Fibroblast of lung (primary cell): ENCODE data around the gene PRKCQ. TPM values are rescaled to one million over a fixed set of nuclear protein-coding genes. Genes with fewer than 3 reads are reported as not detected.

ENCODE experiments used
- DNase-seq, 2 donors: peaks; one replicate each; pipeline versions ENCODE4 v3.0.0 to v3.0.0-alpha.2; 2010; ENCODE audit warnings: low read depth in 2 of 2
- H2AFZ ChIP-seq: 2 replicates; pipeline ENCODE4 v1.5.1; 2012; ENCODE audit warnings: low read length, control low read depth, inconsistent platforms
- H3K27ac ChIP-seq: 2 replicates; pipeline ENCODE4 v1.5.1; 2011; ENCODE audit warnings: low read length, control low read depth; ENCODE audit not compliant: insufficient read depth
- H3K27me3 ChIP-seq: 2 replicates; pipeline ENCODE4 v1.5.1; 2011; ENCODE audit warnings: mild to moderate bottlenecking, low read length; ENCODE audit not compliant: control insufficient read depth, insufficient read depth
- H3K36me3 ChIP-seq: 2 replicates; pipeline ENCODE4 v1.5.1; 2011; ENCODE audit warnings: low read length; ENCODE audit not compliant: control insufficient read depth, insufficient read depth
- H3K4me1 ChIP-seq: 2 replicates; pipeline ENCODE4 v1.5.1; 2011; ENCODE audit warnings: low read length; ENCODE audit not compliant: control insufficient read depth, insufficient read depth; ENCODE audit errors: extremely low read depth
- H3K4me2 ChIP-seq: 2 replicates; pipeline ENCODE4 v1.5.1; 2011; ENCODE audit warnings: low read length, control low read depth; ENCODE audit not compliant: insufficient read depth; ENCODE audit errors: extremely low read depth
- H3K4me3 ChIP-seq, 4 experiments: fragments of 200-600 bp in 1 of 4; sonication (generic) in 1 of 4; replicated peaks in 1 of 4; 2 replicates each; pipeline ENCODE4 v1.5.1; 2011 to 2016; ENCODE audit warnings: low read length in 4 of 4, low read depth in 3 of 4, mild to moderate bottlenecking in 3 of 4, control low read depth in 2 of 4, inconsistent platforms in 1 of 4, mixed read lengths in 1 of 4; ENCODE audit not compliant: insufficient read depth in 1 of 4; ENCODE audit errors: control extremely low read depth in 1 of 4
- H3K79me2 ChIP-seq: 2 replicates; pipeline ENCODE4 v1.5.1; 2012; ENCODE audit warnings: mild to moderate bottlenecking, low read length, inconsistent platforms; ENCODE audit not compliant: control insufficient read depth, insufficient read depth
- H3K9ac ChIP-seq: 2 replicates; pipeline ENCODE4 v1.5.1; 2011; ENCODE audit warnings: mild to moderate bottlenecking, low read length, control low read depth; ENCODE audit not compliant: insufficient read depth
- H3K9me3 ChIP-seq: 2 replicates; pipeline ENCODE4 v1.5.1; 2012; ENCODE audit warnings: low read depth, low read length; ENCODE audit not compliant: control insufficient read depth, insufficient read depth
- H4K20me1 ChIP-seq: 2 replicates; pipeline ENCODE4 v1.5.1; 2011; ENCODE audit warnings: low read length; ENCODE audit not compliant: control insufficient read depth, insufficient read depth; ENCODE audit errors: extremely low read depth
- CTCF ChIP-seq, 2 donors: IDR thresholded peaks in 1 of 2; conservative IDR thresholded peaks in 1 of 2; 1 replicate in 1 of 2; 2 replicates in 1 of 2; pipeline ENCODE4 v1.5.1; 2011 to 2012; ENCODE audit warnings: low read length in 2 of 2, control low read depth in 1 of 2, inconsistent platforms in 1 of 2, low read depth in 1 of 2, mild to moderate bottlenecking in 1 of 2
- EZH2 ChIP-seq: IDR thresholded peaks from 2 replicates; pipeline ENCODE4 v1.5.1; 2012; ENCODE audit warnings: low read length, control low read depth, mild to moderate bottlenecking; ENCODE audit errors: missing control alignments
- polyA plus RNA-seq, 2 donors: library from polyadenylated mRNA; depleted of rRNA in 1 of 2; stranded (reverse) in 1 of 2; unstranded in 1 of 2; fragments of >200 nt; gene quantifications; 2 replicates each; pipeline ENCODE4 v1.2.1, GENCODE V29; 2011 to 2012; ENCODE audit warnings: missing spikeins in 1 of 2
- total RNA-seq: library from RNA; depleted of rRNA; stranded (reverse); fragments of >200 nt; gene quantifications from 2 replicates; pipeline ENCODE4 v1.2.1, GENCODE V29; 2014

The PRKCQ gene
- total and polyA plus RNA-seq, 2 donors (not counting 1 experiment from before 2014, with no cell fraction given) = under 0.01 to 0.01 TPM

- Histone ChIP-seq H3K9me3 (no peaks in the 10 kb centered on the region), H4K20me1 (no peaks in the 10 kb centered on the region), H3K4me1 (no peaks in the 10 kb centered on the region), H3K9ac (no peak overlapping the region), H3K4me3 (no peak overlapping the region), H2AFZ (no peak overlapping the region), H3K79me2 (no peaks in the 10 kb centered on the region), H3K27ac (no peak overlapping the region), H3K36me3 (no peaks in the 10 kb centered on the region), H3K4me2 (no peak overlapping the region), H3K27me3 (no peaks in the 10 kb centered on the region)
- TF ChIP-seq CTCF (conservative IDR thresholded peaks at IDR 0.05 in 1 of 2, IDR thresholded peaks at IDR 0.05 in 1 of 2; ENCODE audit: low read depth in 1 of 2, low read length in 2 of 2) (no peak), EZH2 (no peak)
- no peak for DNase-seq
Observed at GRCh38 chr10:6491841-6492609, 88.1 kb downstream of the PRKCQ start.

GRCh38 chr10:6490614-6491013, 89.5 kb downstream of the PRKCQ start:
- TF ChIP-seq CTCF (conservative IDR thresholded peaks at IDR 0.05 in 1 of 2, IDR thresholded peaks at IDR 0.05 in 1 of 2; ENCODE audit: low read depth in 1 of 2, low read length in 2 of 2) (no peak), EZH2 (no peak)
- H2AFZ ChIP-seq = no peak overlapping the region
- H3K9ac ChIP-seq = no peak overlapping the region
- no peaks in the 10 kb centered on the region for H3K9me3 ChIP-seq
- H3K27me3 ChIP-seq = no peaks in the 10 kb centered on the region
- no peak overlapping the region for H3K4me3 ChIP-seq
- H3K4me2 ChIP-seq = no peak overlapping the region
- H3K4me1 ChIP-seq = no peaks in the 10 kb centered on the region
- H3K27ac ChIP-seq = no peak overlapping the region
- no peaks in the 10 kb centered on the region for H3K79me2 ChIP-seq
- H4K20me1 ChIP-seq = no peaks in the 10 kb centered on the region
- no peak for DNase-seq
- no peaks in the 10 kb centered on the region for H3K36me3 ChIP-seq

- H3K4me3 ChIP-seq = no peak overlapping the region
- H3K27ac ChIP-seq = no peak overlapping the region
- H3K79me2 ChIP-seq = no peaks in the 10 kb centered on the region
- H2AFZ ChIP-seq = no peak overlapping the region
- TF ChIP-seq CTCF (conservative IDR thresholded peaks at IDR 0.05 in 1 of 2, IDR thresholded peaks at IDR 0.05 in 1 of 2; ENCODE audit: low read depth in 1 of 2, low read length in 2 of 2) (no peak), EZH2 (no peak)
- H3K36me3 ChIP-seq = no peaks in the 10 kb centered on the region
- no peak for DNase-seq
- no peak overlapping the region for H3K4me2 ChIP-seq
- H3K27me3 ChIP-seq = no peaks in the 10 kb centered on the region
- H3K9me3 ChIP-seq = no peaks in the 10 kb centered on the region
- no peaks in the 10 kb centered on the region for H4K20me1 ChIP-seq
- no peak overlapping the region for H3K9ac ChIP-seq
- no peaks in the 10 kb centered on the region for H3K4me1 ChIP-seq
Observed at GRCh38 chr10:6487920-6488319, 92.2 kb downstream of the PRKCQ start.
